Tibial artery (tissue), 4 donors: ENCODE data around the gene KHK.

Source experiments
- DNase-seq, 2 donors: peaks; one replicate each; pipeline ENCODE4 v3.0.0-alpha.2; 2019
- H3K27ac ChIP-seq, 2 donors: fragments of 200-600 bp; sonication (generic) in 1 of 2; 1 replicate in 1 of 2; 2 replicates in 1 of 2; pipeline ENCODE4 v1.5.1; 2018 to 2019; ENCODE audit warnings: mild to moderate bottlenecking in 1 of 2
- H3K27me3 ChIP-seq, 2 donors: fragments of 200-600 bp; sonication (generic) in 1 of 2; one replicate each; pipeline versions ENCODE4 v1.5.1 to v1.6.0; 2016 to 2019
- H3K36me3 ChIP-seq, 3 donors: fragments of 200-600 bp; sonication (generic) in 2 of 3; one replicate each; pipeline ENCODE4 v1.5.1; 2016 to 2019; ENCODE audit warnings: mild to moderate bottlenecking in 2 of 3
- H3K4me1 ChIP-seq, 4 donors: fragments of 200-600 bp; sonication (generic) in 2 of 4; 1 replicate in 3 of 4; 2 replicates in 1 of 4; pipeline ENCODE4 v1.5.1; 2016 to 2019
- H3K4me3 ChIP-seq, 2 donors: fragments of 200-600 bp; sonication (generic) in 1 of 2; 1 replicate in 1 of 2; 2 replicates in 1 of 2; pipeline ENCODE4 v1.5.1; 2018 to 2019; ENCODE audit warnings: mild to moderate bottlenecking in 2 of 2
- H3K9me3 ChIP-seq, 3 donors: fragments of 200-600 bp; sonication (generic) in 1 of 3; one replicate each; pipeline ENCODE4 v1.5.1; 2016 to 2019
- CTCF ChIP-seq, 2 experiments: fragments of 200-600 bp in 1 of 2; fragments of 450-650 bp in 1 of 2; IDR thresholded peaks; one replicate each; pipeline ENCODE4 v1.5.1; 2017 to 2019; ENCODE audit warnings: antibody characterized with exemption in 2 of 2, mild to moderate bottlenecking in 1 of 2, moderate library complexity in 1 of 2
- intact Hi-C: fragments of 100-400 bp; cut with DNase I; formaldehyde crosslinking; loops from one replicate; pipeline ENCODE4 v1.15.0; 2023; ENCODE audit warnings: low total_unique reads

KHK gene

GRCh38 chr2:27136751-27137150 is 50.2 kb downstream of the KHK start:
- Histone ChIP-seq H3K4me1 (peaks cover 0 to 21% (median 19%) of the 10 kb centered on the region in 4 donors), H3K36me3 (peaks cover 0 to 11% (median 10%) of the 10 kb centered on the region in 3 donors), H3K27me3 (no peaks in the 10 kb centered on the region), H3K4me3 (no peak overlapping the region), H3K27ac (no peak overlapping the region), H3K9me3 (no peaks in the 10 kb centered on the region)
- no peak for TF ChIP-seq CTCF (IDR thresholded peaks at IDR 0.05)
- DNase-seq = no peak
- intact Hi-C loops = loop anchor here (10.0 kb wide), 1 partner anchor 78 kb away; the partner anchor contains the start of genes ATRAID, CAD and SLC5A6

GRCh38 chr2:27137322-27137935 is 50.9 kb downstream of the KHK start:
- Histone ChIP-seq H3K27ac (no peak overlapping the region), H3K36me3 (peaks cover 0 to 5% (median 4%) of the 10 kb centered on the region in 3 donors), H3K4me3 (no peak overlapping the region), H3K4me1 (peaks cover 0 to 19% (median 14%) of the 10 kb centered on the region in 4 donors), H3K27me3 (no peaks in the 10 kb centered on the region), H3K9me3 (no peaks in the 10 kb centered on the region)
- no peak for DNase-seq
- no peak for TF ChIP-seq CTCF (IDR thresholded peaks at IDR 0.05)
- intact Hi-C loops = loop anchor here (10.0 kb wide), 1 partner anchor 77 kb away; the partner anchor contains the start of genes ATRAID, CAD and SLC5A6

- Histone ChIP-seq H3K27ac (no peak overlapping the region), H3K36me3 (no peaks in the 10 kb centered on the region), H3K4me3 (no peak overlapping the region), H3K27me3 (no peaks in the 10 kb centered on the region), H3K4me1 (peaks cover 0 to 12% (median 8%) of the 10 kb centered on the region in 4 donors), H3K9me3 (no peaks in the 10 kb centered on the region)
- no peak for TF ChIP-seq CTCF (IDR thresholded peaks at IDR 0.05)
- no peak for DNase-seq
- intact Hi-C loops = loop anchor here (10.0 kb wide), 1 partner anchor 77 kb away; the partner anchor contains the start of genes ATRAID, CAD and SLC5A6
Observed at GRCh38 chr2:27138111-27138510, 51.5 kb downstream of the KHK start.

- H3K36me3 ChIP-seq = no peaks in the 10 kb centered on the region
- peaks cover 0 to 4% (median 0%) of the 10 kb centered on the region in 4 donors for H3K4me1 ChIP-seq
- DNase-seq = no peak
- no peaks in the 10 kb centered on the region for H3K27me3 ChIP-seq
- no peaks in the 10 kb centered on the region for H3K9me3 ChIP-seq
- no peak within 1 kb of the TSS for H3K27ac ChIP-seq
- H3K4me3 ChIP-seq = no peak within 1 kb of the TSS
- intact Hi-C loops = loop anchor here (10.0 kb wide), 1 partner anchor 75 kb away; the partner anchor contains the start of genes ATRAID, CAD and SLC5A6
- TF ChIP-seq CTCF (IDR thresholded peaks at IDR 0.05) = no peak
Observed at GRCh38 chr2:27139310-27139709, 52.7 kb downstream of the KHK start, which contains the start of gene PRR30. Gene PRR30 (minus strand): TSS chr2:27139410. CDS start chr2:27138329, 1,081 bp downstream.

- intact Hi-C loops = no loop called here
- no peak for DNase-seq
- TF ChIP-seq CTCF (IDR thresholded peaks at IDR 0.05) = no peak
- H3K9me3 ChIP-seq = no peaks in the 10 kb centered on the region
- no peak overlapping the region for H3K4me3 ChIP-seq
- no peaks in the 10 kb centered on the region for H3K4me1 ChIP-seq
- peaks cover 0 to 3% of the 10 kb centered on the region in 2 donors for H3K27me3 ChIP-seq
- H3K27ac ChIP-seq = no peak overlapping the region
- H3K36me3 ChIP-seq = no peaks in the 10 kb centered on the region
Observed at GRCh38 chr2:27143285-27143684, 56.7 kb downstream of the KHK start.
